GM19328 (cell line): ENCODE data around the gene ZNF256.

Experiments used
- ATAC-seq: cut with Tn5 transposase; IDR thresholded peaks from one replicate; pipeline ENCODE4 v1.9.1; 2021; ENCODE audit warnings: mild to moderate bottlenecking, moderate library complexity; ENCODE audit not compliant: unreplicated experiment

The ZNF256 gene

GRCh38 chr19:57900311-57900710, 47.2 kb downstream of the ZNF256 start:
- no peak for ATAC-seq
